Measurements from ENCODE around the gene KANTR. TPM values are rescaled to one million over a fixed set of nuclear protein-coding genes. Genes with fewer than 3 reads are reported as not detected.

KANTR gene
- total and polyA plus RNA-seq, 2 of the 4 experiments (the other 2 are of a cell fraction): 1.6 to 6.3 TPM

GRCh38 chrX:53089224-53089842 is 4.6 kb upstream of the KANTR start:
- peaks cover 15% of the 10 kb centered on the region; the same call in 1 of the 2 replicates for H4K20me1 ChIP-seq (ENCODE audit: insufficient read depth, low read length)
- no peak overlapping the region for H3K4ac ChIP-seq (ENCODE audit: low read depth, low read length)
- ChIA-PET POLR2A (ENCODE audit: unreplicated experiment) (no interaction called here), CTCF (no interaction called here)
- no peak overlapping the region for H3K14ac ChIP-seq (replicated peaks; ENCODE audit: low read depth, low read length)
- H3K27ac ChIP-seq (ENCODE audit: insufficient read depth, low read length): no peak overlapping the region
- H3K23ac ChIP-seq (ENCODE audit: low read depth, low read length): no peak overlapping the region
- DNase-seq: peak; percentile 68
- peak overlapping the region; percentile 66; the same call in 1 of the 2 replicates for H3K4me2 ChIP-seq (ENCODE audit: low read depth, low read length)
- no peak overlapping the region for H2AK5ac ChIP-seq (ENCODE audit: low read depth, low read length)
- no peaks in the 10 kb centered on the region for H3K9me3 ChIP-seq (ENCODE audit: control insufficient read depth, insufficient read depth, low read length)
- H2BK15ac ChIP-seq (ENCODE audit: low read depth, low read length): no peak overlapping the region
- H3K56ac ChIP-seq (ENCODE audit: extremely low read depth, insufficient read depth, low read length): no peak overlapping the region
- no peaks in the 10 kb centered on the region for H3K4me1 ChIP-seq (ENCODE audit: control insufficient read depth, insufficient read depth, low read length)
- no peak overlapping the region for H2BK20ac ChIP-seq (ENCODE audit: low read depth, low read length)
- dilution Hi-C loops (cut with HindIII; ENCODE audit: low sequenced_read_pairs, unreplicated experiment) (no loop called here), intact Hi-C loops (cut with micrococcal nuclease) (loop anchor here (1.0 kb wide), 1 partner anchor 18 kb away; no protein-coding TSS in a partner anchor), in situ Hi-C loops (cut with MboI; ENCODE audit: low sequenced_read_pairs) (no loop called here)
- peaks cover 26% of the 10 kb centered on the region for H3K36me3 ChIP-seq (ENCODE audit: control insufficient read depth, insufficient read depth, low read length)
- H4K5ac ChIP-seq (ENCODE audit: low read depth, low read length): no peak overlapping the region
- H3K18ac ChIP-seq (ENCODE audit: low read depth, low read length): no peak overlapping the region
- H2BK5ac ChIP-seq (ENCODE audit: low read depth, low read length, poor library complexity, severe bottlenecking): no peak overlapping the region
- peaks cover 1 to 19% of the 10 kb centered on the region in 2 experiments; a peak in 2 of 4 replicates for H3K79me1 ChIP-seq (ENCODE audit: low read depth in 1 of 2, low read length in 2 of 2)
- no peak overlapping the region for H2AK9ac ChIP-seq (replicated peaks; ENCODE audit: low read depth, low read length, poor library complexity)
- no peak overlapping the region for H4K91ac ChIP-seq (ENCODE audit: insufficient read depth, low read depth, low read length)
- WGBS, 2 experiments (ENCODE audit: extremely low coverage in 2 of 2, insufficient read length in 1 of 2): 80% methylated on average over 1 of the region's 11 CpGs; no CpG with 5 or more reads in 1 of the 2 experiments
- H3K9ac ChIP-seq (ENCODE audit: low read depth, low read length): no peak overlapping the region
- H4K8ac ChIP-seq (ENCODE audit: low read depth in 2 of 2, low read length in 2 of 2): peak overlapping the region in 1 of 2 experiments; percentile 36; a peak in 1 of 4 replicates
- no peak overlapping the region for H2AFZ ChIP-seq (replicated peaks; ENCODE audit: low read length, poor library complexity)
- ATAC-seq (ENCODE audit: low read depth): peak; percentile 16; the same call in 1 of the 2 replicates
- H2BK120ac ChIP-seq (ENCODE audit: low read depth, low read length): no peak overlapping the region
- TF ChIP-seq MAFK (IDR thresholded peaks at IDR 0.05; ENCODE audit: low read depth, low read length) (no peak), CTCF (conservative IDR thresholded peaks at IDR 0.05; ENCODE audit: low read depth, low read length) (peak; percentile 75), RAD21 (IDR thresholded peaks at IDR 0.05; ENCODE audit: low read length) (peak; percentile 48), NFE2L2 (IDR thresholded peaks at IDR 0.05; ENCODE audit: low read depth, low read length) (no peak), SMC3 (IDR thresholded peaks at IDR 0.05; ENCODE audit: low read depth, low read length) (peak; percentile 63)
- H3K4me3 ChIP-seq (ENCODE audit: insufficient read depth, low read depth, low read length): peak overlapping the region; percentile 33; the same call in 1 of the 2 replicates
- H3K27me3 ChIP-seq (ENCODE audit: control insufficient read depth, insufficient read depth, low read length): no peaks in the 10 kb centered on the region
- BruUV-seq (replicated peaks): no TSS peak
- 0 out of 2 replicates have a peak, but pooled peaks cover under 1% of the 10 kb centered on the region for H3K9me1 ChIP-seq (ENCODE audit: insufficient read depth, low read length)
